GM15510 (cell line): ENCODE results near the gene NRCAM.

Experiments
- POLR2A ChIP-seq: IDR thresholded peaks from 3 replicates; pipeline ENCODE4 v1.6.1; 2011; ENCODE audit warnings: borderline replicate concordance; ENCODE audit not compliant: insufficient read length; ENCODE audit errors: extremely low read depth

NRCAM gene

GRCh38 chr7:108137993-108138392 lies 318.2 kb downstream of the NRCAM start:
- TF ChIP-seq POLR2A, result no peak

- TF ChIP-seq POLR2A, result no peak
Observed at GRCh38 chr7:108137040-108137439, 319.2 kb downstream of the NRCAM start.

GRCh38 chr7:108136191-108136688 lies 320.0 kb downstream of the NRCAM start:
- no peak for TF ChIP-seq POLR2A

- TF ChIP-seq POLR2A, result no peak
Observed at GRCh38 chr7:108135446-108136190, 320.6 kb downstream of the NRCAM start.

GRCh38 chr7:108134486-108134885 lies 321.8 kb downstream of the NRCAM start:
- no peak for TF ChIP-seq POLR2A

GRCh38 chr7:108132551-108133265 lies 323.5 kb downstream of the NRCAM start:
- no peak for TF ChIP-seq POLR2A

GRCh38 chr7:108130261-108130660 lies 326.0 kb downstream of the NRCAM start, which contains the start of gene LAMB4:
LAMB4 (minus strand) TSS chr7:108130361; CDS start chr7:108123164, 7,197 bp downstream.
- TF ChIP-seq POLR2A, result no peak

- TF ChIP-seq POLR2A, result no peak
Observed at GRCh38 chr7:108129018-108129965, 326.9 kb downstream of the NRCAM start.

- no peak for TF ChIP-seq POLR2A
Observed at GRCh38 chr7:108128514-108128913, 327.7 kb downstream of the NRCAM start.

- no peak for TF ChIP-seq POLR2A
Observed at GRCh38 chr7:108127461-108127860, 328.8 kb downstream of the NRCAM start.

GRCh38 chr7:108124820-108125219 lies 331.4 kb downstream of the NRCAM start:
- TF ChIP-seq POLR2A, result no peak

GRCh38 chr7:108122181-108122580 lies 334.1 kb downstream of the NRCAM start:
- TF ChIP-seq POLR2A, result no peak

GRCh38 chr7:108120933-108121332 lies 335.3 kb downstream of the NRCAM start:
- TF ChIP-seq POLR2A, result no peak

GRCh38 chr7:108120196-108120595 lies 336.0 kb downstream of the NRCAM start:
- TF ChIP-seq POLR2A, result no peak

GRCh38 chr7:108118959-108119358 lies 337.3 kb downstream of the NRCAM start:
- no peak for TF ChIP-seq POLR2A
